SK-N-SH treated with all-trans-retinoic acid at 6 μM for 48 hours (cell line): ENCODE data around the gene PRMT1.

ENCODE experiments used
- ATAC-seq: fragments of 200-7000 bp; cut with Tn5 transposase; 3 replicates; pipeline ENCODE4 v1.9.1; 2020; ENCODE audit warnings: mild to moderate bottlenecking, moderate library complexity
- ARNTL ChIP-seq: fragments of 450-650 bp; formaldehyde crosslinking; IDR thresholded peaks from 2 replicates; pipeline ENCODE4 v1.5.0; 2020; ENCODE audit warnings: low read depth, mild to moderate bottlenecking, moderate library complexity, borderline replicate concordance
- BACH2 ChIP-seq: fragments of 250-450 bp; sonication (Bioruptor Pico); IDR thresholded peaks from 2 replicates; pipeline ENCODE4 v1.9.0; 2021; ENCODE audit warnings: mild to moderate bottlenecking, borderline replicate concordance
- CREB5 ChIP-seq: fragments of 250-450 bp; sonication (Bioruptor Pico); IDR thresholded peaks from 2 replicates; pipeline ENCODE4 v1.5.1; 2020; ENCODE audit warnings: low read depth, mild to moderate bottlenecking, moderate library complexity
- CSDC2 ChIP-seq: fragments of 250-450 bp; sonication (Bioruptor Pico); IDR thresholded peaks from 2 replicates; pipeline ENCODE4 v1.5.0; 2020; ENCODE audit warnings: mild to moderate bottlenecking, moderate library complexity
- ESRRG ChIP-seq: fragments of 250-450 bp; sonication (Bioruptor Pico); IDR thresholded peaks from 2 replicates; pipeline ENCODE4 v1.6.1; 2021; ENCODE audit warnings: mild to moderate bottlenecking
- GLIS3 ChIP-seq: fragments of 250-450 bp; sonication (Bioruptor Pico); IDR thresholded peaks from 2 replicates; pipeline ENCODE4 v1.5.0; 2020; ENCODE audit warnings: mild to moderate bottlenecking, moderate library complexity
- ISL1 ChIP-seq: fragments of 250-450 bp; sonication (Bioruptor Pico); IDR thresholded peaks from 2 replicates; pipeline ENCODE4 v2.1.2; 2022; ENCODE audit warnings: mild to moderate bottlenecking, moderate library complexity
- OSR1 ChIP-seq: fragments of 250-450 bp; sonication (Bioruptor Pico); IDR thresholded peaks from 2 replicates; pipeline ENCODE4 v1.8.0; 2022; ENCODE audit warnings: moderate library complexity, mild to moderate bottlenecking, inconsistent platforms
- PATZ1 ChIP-seq: fragments of 250-450 bp; sonication (Bioruptor Pico); IDR thresholded peaks from 2 replicates; pipeline ENCODE4 v1.8.0; 2020; ENCODE audit warnings: mild to moderate bottlenecking, moderate library complexity, borderline replicate concordance
- PPARA ChIP-seq: fragments of 250-450 bp; sonication (Bioruptor Pico); IDR thresholded peaks from 2 replicates; pipeline ENCODE4 v1.5.0; 2020; ENCODE audit warnings: mild to moderate bottlenecking, borderline replicate concordance
- RARB ChIP-seq: fragments of 250-450 bp; sonication (Bioruptor Pico); IDR thresholded peaks from 2 replicates; pipeline ENCODE4 v1.8.0; 2021; ENCODE audit warnings: mild to moderate bottlenecking, moderate library complexity
- SNAI2 ChIP-seq: fragments of 250-450 bp; sonication (Bioruptor Pico); IDR thresholded peaks from 2 replicates; pipeline ENCODE4 v1.5.0; 2020; ENCODE audit warnings: mild to moderate bottlenecking, moderate library complexity
- TCF4 ChIP-seq: fragments of 250-450 bp; sonication (Bioruptor Pico); IDR thresholded peaks from 2 replicates; pipeline ENCODE4 v1.8.0; 2021; ENCODE audit warnings: mild to moderate bottlenecking, moderate library complexity, borderline replicate concordance
- TOX ChIP-seq: fragments of 250-450 bp; sonication (Bioruptor Pico); IDR thresholded peaks from 2 replicates; pipeline ENCODE4 v1.8.0; 2021; ENCODE audit warnings: mild to moderate bottlenecking, moderate library complexity, borderline replicate concordance
- ZC3H10 ChIP-seq: fragments of 250-450 bp; sonication (Bioruptor Pico); IDR thresholded peaks from 2 replicates; pipeline ENCODE4 v1.5.1; 2021; ENCODE audit warnings: mild to moderate bottlenecking, moderate library complexity
- ZFP3 ChIP-seq: fragments of 250-450 bp; sonication (Bioruptor Pico); IDR thresholded peaks from 2 replicates; pipeline ENCODE4 v1.5.0; 2020; ENCODE audit warnings: mild to moderate bottlenecking, moderate library complexity
- ZFP30 ChIP-seq: fragments of 450-650 bp; formaldehyde crosslinking; IDR thresholded peaks from 2 replicates; pipeline ENCODE4 v1.5.0; 2022; ENCODE audit warnings: mild to moderate bottlenecking, moderate library complexity
- ZNF565 ChIP-seq: fragments of 450-650 bp; formaldehyde crosslinking; conservative IDR thresholded peaks from 2 replicates; pipeline ENCODE4 v1.5.0; 2020; ENCODE audit warnings: low read depth, mild to moderate bottlenecking, moderate library complexity
- ZNF70 ChIP-seq: fragments of 450-650 bp; formaldehyde crosslinking; IDR thresholded peaks from 2 replicates; pipeline ENCODE4 v1.5.0; 2020; ENCODE audit warnings: mild to moderate bottlenecking, moderate library complexity
- ZNF8 ChIP-seq: fragments of 450-650 bp; formaldehyde crosslinking; IDR thresholded peaks from 2 replicates; pipeline ENCODE4 v1.5.0; 2020; ENCODE audit warnings: mild to moderate bottlenecking, moderate library complexity
- TF ChIP-seq, protein P1 (sequence below): fragments of 250-450 bp; sonication (Bioruptor Pico); IDR thresholded peaks from 2 replicates; pipeline ENCODE4 v1.5.0; 2020; ENCODE audit warnings: mild to moderate bottlenecking, moderate library complexity
- TF ChIP-seq, protein P2 (sequence below): fragments of 250-450 bp; sonication (Bioruptor Pico); IDR thresholded peaks from 2 replicates; pipeline ENCODE4 v1.8.0; 2021; ENCODE audit warnings: low read depth, mild to moderate bottlenecking, moderate library complexity, borderline replicate concordance
- TF ChIP-seq, protein P3 (sequence below): fragments of 250-450 bp; sonication (Bioruptor Pico); IDR thresholded peaks from 2 replicates; pipeline ENCODE4 v1.5.1; 2021; ENCODE audit warnings: mild to moderate bottlenecking, moderate library complexity

The PRMT1 gene

GRCh38 chr19:49684251-49684982 is 7.3 kb downstream of the PRMT1 start:
- ATAC-seq, result peak; percentile 32
- no peak for TF ChIP-seq ZNF565
- no peak for TF ChIP-seq ZFP3 (CRISPR knock-in tag)
- no peak for TF ChIP-seq TCF4 (CRISPR knock-in tag)
- no peak for TF ChIP-seq ZFP30 (CRISPR knock-in tag)
- TF ChIP-seq CREB5 (CRISPR knock-in tag), result no peak
- no peak for TF ChIP-seq CSDC2 (CRISPR knock-in tag)
- TF ChIP-seq ARNTL, result no peak
- TF ChIP-seq PATZ1 (CRISPR knock-in tag), result no peak
- no peak for TF ChIP-seq ZC3H10 (CRISPR knock-in tag)
- no peak for TF ChIP-seq BACH2 (CRISPR knock-in tag)
- no peak for TF ChIP-seq PPARA (CRISPR knock-in tag)
- TF ChIP-seq ZNF8 (CRISPR knock-in tag), result no peak
- TF ChIP-seq, protein P1, sequence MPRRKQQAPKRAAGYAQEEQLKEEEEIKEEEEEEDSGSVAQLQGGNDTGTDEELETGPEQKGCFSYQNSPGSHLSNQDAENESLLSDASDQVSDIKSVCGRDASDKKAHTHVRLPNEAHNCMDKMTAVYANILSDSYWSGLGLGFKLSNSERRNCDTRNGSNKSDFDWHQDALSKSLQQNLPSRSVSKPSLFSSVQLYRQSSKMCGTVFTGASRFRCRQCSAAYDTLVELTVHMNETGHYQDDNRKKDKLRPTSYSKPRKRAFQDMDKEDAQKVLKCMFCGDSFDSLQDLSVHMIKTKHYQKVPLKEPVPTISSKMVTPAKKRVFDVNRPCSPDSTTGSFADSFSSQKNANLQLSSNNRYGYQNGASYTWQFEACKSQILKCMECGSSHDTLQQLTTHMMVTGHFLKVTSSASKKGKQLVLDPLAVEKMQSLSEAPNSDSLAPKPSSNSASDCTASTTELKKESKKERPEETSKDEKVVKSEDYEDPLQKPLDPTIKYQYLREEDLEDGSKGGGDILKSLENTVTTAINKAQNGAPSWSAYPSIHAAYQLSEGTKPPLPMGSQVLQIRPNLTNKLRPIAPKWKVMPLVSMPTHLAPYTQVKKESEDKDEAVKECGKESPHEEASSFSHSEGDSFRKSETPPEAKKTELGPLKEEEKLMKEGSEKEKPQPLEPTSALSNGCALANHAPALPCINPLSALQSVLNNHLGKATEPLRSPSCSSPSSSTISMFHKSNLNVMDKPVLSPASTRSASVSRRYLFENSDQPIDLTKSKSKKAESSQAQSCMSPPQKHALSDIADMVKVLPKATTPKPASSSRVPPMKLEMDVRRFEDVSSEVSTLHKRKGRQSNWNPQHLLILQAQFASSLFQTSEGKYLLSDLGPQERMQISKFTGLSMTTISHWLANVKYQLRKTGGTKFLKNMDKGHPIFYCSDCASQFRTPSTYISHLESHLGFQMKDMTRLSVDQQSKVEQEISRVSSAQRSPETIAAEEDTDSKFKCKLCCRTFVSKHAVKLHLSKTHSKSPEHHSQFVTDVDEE (CRISPR knock-in tag), result no peak
- TF ChIP-seq, protein P2, sequence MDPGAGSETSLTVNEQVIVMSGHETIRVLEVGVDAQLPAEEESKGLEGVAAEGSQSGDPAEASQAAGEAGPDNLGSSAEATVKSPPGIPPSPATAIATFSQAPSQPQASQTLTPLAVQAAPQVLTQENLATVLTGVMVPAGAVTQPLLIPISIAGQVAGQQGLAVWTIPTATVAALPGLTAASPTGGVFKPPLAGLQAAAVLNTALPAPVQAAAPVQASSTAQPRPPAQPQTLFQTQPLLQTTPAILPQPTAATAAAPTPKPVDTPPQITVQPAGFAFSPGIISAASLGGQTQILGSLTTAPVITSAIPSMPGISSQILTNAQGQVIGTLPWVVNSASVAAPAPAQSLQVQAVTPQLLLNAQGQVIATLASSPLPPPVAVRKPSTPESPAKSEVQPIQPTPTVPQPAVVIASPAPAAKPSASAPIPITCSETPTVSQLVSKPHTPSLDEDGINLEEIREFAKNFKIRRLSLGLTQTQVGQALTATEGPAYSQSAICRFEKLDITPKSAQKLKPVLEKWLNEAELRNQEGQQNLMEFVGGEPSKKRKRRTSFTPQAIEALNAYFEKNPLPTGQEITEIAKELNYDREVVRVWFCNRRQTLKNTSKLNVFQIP (CRISPR knock-in tag), result no peak
- TF ChIP-seq ESRRG (CRISPR knock-in tag), result no peak
- no peak for TF ChIP-seq ZNF70 (CRISPR knock-in tag)
- TF ChIP-seq OSR1, result no peak
- TF ChIP-seq TOX (CRISPR knock-in tag), result no peak

- TF ChIP-seq ZNF565, result no peak
- TF ChIP-seq ARNTL, result no peak
- TF ChIP-seq ZC3H10 (CRISPR knock-in tag), result no peak
- no peak for TF ChIP-seq PPARA (CRISPR knock-in tag)
- no peak for TF ChIP-seq ZNF70 (CRISPR knock-in tag)
- TF ChIP-seq ISL1, result no peak
- no peak for TF ChIP-seq BACH2 (CRISPR knock-in tag)
- no peak for TF ChIP-seq CREB5 (CRISPR knock-in tag)
- no peak for TF ChIP-seq ZFP3 (CRISPR knock-in tag)
- TF ChIP-seq, protein P3, sequence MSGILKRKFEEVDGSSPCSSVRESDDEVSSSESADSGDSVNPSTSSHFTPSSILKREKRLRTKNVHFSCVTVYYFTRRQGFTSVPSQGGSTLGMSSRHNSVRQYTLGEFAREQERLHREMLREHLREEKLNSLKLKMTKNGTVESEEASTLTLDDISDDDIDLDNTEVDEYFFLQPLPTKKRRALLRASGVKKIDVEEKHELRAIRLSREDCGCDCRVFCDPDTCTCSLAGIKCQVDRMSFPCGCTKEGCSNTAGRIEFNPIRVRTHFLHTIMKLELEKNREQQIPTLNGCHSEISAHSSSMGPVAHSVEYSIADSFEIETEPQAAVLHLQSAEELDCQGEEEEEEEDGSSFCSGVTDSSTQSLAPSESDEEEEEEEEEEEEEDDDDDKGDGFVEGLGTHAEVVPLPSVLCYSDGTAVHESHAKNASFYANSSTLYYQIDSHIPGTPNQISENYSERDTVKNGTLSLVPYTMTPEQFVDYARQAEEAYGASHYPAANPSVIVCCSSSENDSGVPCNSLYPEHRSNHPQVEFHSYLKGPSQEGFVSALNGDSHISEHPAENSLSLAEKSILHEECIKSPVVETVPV, result no peak
- no peak for TF ChIP-seq CSDC2 (CRISPR knock-in tag)
- no peak for TF ChIP-seq SNAI2 (CRISPR knock-in tag)
- TF ChIP-seq, protein P1 (CRISPR knock-in tag), result no peak
- no peak for TF ChIP-seq RARB (CRISPR knock-in tag)
- TF ChIP-seq GLIS3 (CRISPR knock-in tag), result no peak
- TF ChIP-seq, all 23 proteins: peak for 0
- no peak for ATAC-seq
Measured at GRCh38 chr19:49684983-49685553, 8.0 kb downstream of the PRMT1 start.
